Suprapubic skin (tissue), 3 donors: ENCODE data around the gene PPP1CC.

Experiments
- CTCF ChIP-seq, 2 donors: fragments of 200-600 bp in 1 of 2; fragments of 450-650 bp in 1 of 2; sonication (generic) in 1 of 2; IDR thresholded peaks; one replicate each; pipeline ENCODE4 v1.5.1; 2016 to 2019; ENCODE audit warnings: antibody characterized with exemption in 2 of 2, mild to moderate bottlenecking in 1 of 2, moderate library complexity in 1 of 2
- EP300 ChIP-seq: sonication (generic); formaldehyde crosslinking; IDR thresholded peaks from one replicate; pipeline ENCODE4 v1.6.1; 2017; ENCODE audit warnings: antibody characterized with exemption
- POLR2A ChIP-seq, 2 donors: fragments of 450-650 bp; IDR thresholded peaks; one replicate each; pipeline ENCODE4 v1.6.1; 2017; ENCODE audit warnings: antibody characterized with exemption in 2 of 2, mild to moderate bottlenecking in 2 of 2, moderate library complexity in 2 of 2

GRCh38 chr12:110696283-110696682 is 46.4 kb downstream of the PPP1CC start:
- TF ChIP-seq CTCF (IDR thresholded peaks at IDR 0.05) (no peak), EP300 (no peak), POLR2A (IDR thresholded peaks at IDR 0.05) (no peak)
